NCI-H526 (cell line): ENCODE data around the gene SPA17.

Experiments
- DNase-seq, 2 experiments: peaks; one replicate each; lab custom pipeline; 2025; lab: John Stamatoyannopoulos, UW

Gene SPA17

GRCh38 chr11:124724979-124725718 is 51.4 kb downstream of the SPA17 start:
- DNase-seq: peak; percentile 89 to 94

- no peak for DNase-seq
These were observed 52.0 kb downstream of the SPA17 start for GRCh38 chr11:124725719-124726105.

GRCh38 chr11:124727474-124727873 is 53.8 kb downstream of the SPA17 start:
- DNase-seq: no peak

- no peak for DNase-seq
These were observed 54.4 kb downstream of the SPA17 start for GRCh38 chr11:124728134-124728533.

- no peak for DNase-seq
These were observed 55.9 kb downstream of the SPA17 start for GRCh38 chr11:124729571-124729970.

GRCh38 chr11:124732230-124732629 is 58.5 kb downstream of the SPA17 start:
- DNase-seq: no peak

- no peak for DNase-seq
These were observed 63.0 kb downstream of the SPA17 start for GRCh38 chr11:124736736-124737135.

- DNase-seq: no peak
These were observed 64.1 kb downstream of the SPA17 start for GRCh38 chr11:124737638-124738305.

GRCh38 chr11:124738713-124739478 is 65.2 kb downstream of the SPA17 start:
- no peak for DNase-seq

- DNase-seq: peak; percentile 95 to 100
These were observed 66.0 kb downstream of the SPA17 start, which contains the start of gene NRGN for GRCh38 chr11:124739479-124740276. Gene NRGN, plus strand, starts transcription at chr11:124739942. Its CDS starts 143 bp downstream, at chr11:124740085.

GRCh38 chr11:124740277-124740882 is 66.7 kb downstream of the SPA17 start:
- DNase-seq: peak; percentile 78 to 91

GRCh38 chr11:124742555-124742954 is 68.9 kb downstream of the SPA17 start:
- DNase-seq: peak; percentile 52 to 58

- no peak for DNase-seq
These were observed 69.3 kb downstream of the SPA17 start for GRCh38 chr11:124743050-124743449.

GRCh38 chr11:124745270-124745834 is 71.6 kb downstream of the SPA17 start:
- no peak for DNase-seq

GRCh38 chr11:124745835-124746620 is 72.3 kb downstream of the SPA17 start:
- peak; percentile 54 to 88 for DNase-seq

GRCh38 chr11:124746621-124747243 is 73.0 kb downstream of the SPA17 start:
- DNase-seq: peak; percentile 95 to 98
